GM18526 (cell line): ENCODE measurements around the gene HNRNPAB.

Experiments
- POLR2A ChIP-seq: IDR thresholded peaks from 3 replicates; pipeline ENCODE4 v1.6.1; 2011; ENCODE audit not compliant: insufficient read length; ENCODE audit errors: extremely low read depth

Gene HNRNPAB

GRCh38 chr5:178206166-178207101 is 2.1 kb downstream of the HNRNPAB start:
- TF ChIP-seq POLR2A = no peak

DNA sequence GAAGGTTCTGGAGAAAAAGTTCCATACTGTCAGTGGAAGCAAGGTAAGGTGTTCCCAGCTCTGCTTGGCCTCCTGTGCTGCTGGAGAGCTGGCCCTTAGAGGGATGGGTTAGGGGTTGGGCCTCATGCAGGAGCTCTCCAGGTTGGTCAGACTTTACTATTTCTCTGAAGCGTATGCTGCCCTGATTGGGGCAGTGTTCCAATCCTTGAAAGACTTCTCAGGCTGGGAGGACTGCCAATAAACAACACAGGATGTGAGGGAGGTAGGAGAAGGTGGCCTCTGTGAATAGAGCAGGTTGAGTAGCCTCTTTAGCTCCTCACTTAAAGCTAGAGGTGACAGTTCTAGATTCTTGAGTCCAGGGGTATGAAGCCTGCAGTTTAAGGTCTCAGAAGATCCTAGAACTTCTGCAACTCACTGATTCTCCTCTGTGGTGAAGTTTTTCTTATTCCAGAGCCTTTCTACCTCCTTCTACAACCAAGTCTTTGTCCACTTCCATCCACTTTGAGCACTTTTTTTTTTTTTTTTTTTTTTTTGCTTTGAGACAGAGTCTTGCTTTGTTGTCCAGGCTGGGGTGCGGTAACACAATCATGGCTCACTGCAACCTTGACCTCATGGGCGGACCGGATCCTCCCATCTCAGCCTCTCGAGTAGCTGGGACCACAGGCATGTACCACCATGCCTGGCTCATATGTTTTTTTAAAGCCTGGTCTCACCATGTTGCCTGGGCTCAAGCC is 3.0 kb downstream of the HNRNPAB start:
- no peak for TF ChIP-seq POLR2A

GRCh38 chr5:178207917-178208280 is 3.6 kb downstream of the HNRNPAB start:
- TF ChIP-seq POLR2A = no peak

DNA sequence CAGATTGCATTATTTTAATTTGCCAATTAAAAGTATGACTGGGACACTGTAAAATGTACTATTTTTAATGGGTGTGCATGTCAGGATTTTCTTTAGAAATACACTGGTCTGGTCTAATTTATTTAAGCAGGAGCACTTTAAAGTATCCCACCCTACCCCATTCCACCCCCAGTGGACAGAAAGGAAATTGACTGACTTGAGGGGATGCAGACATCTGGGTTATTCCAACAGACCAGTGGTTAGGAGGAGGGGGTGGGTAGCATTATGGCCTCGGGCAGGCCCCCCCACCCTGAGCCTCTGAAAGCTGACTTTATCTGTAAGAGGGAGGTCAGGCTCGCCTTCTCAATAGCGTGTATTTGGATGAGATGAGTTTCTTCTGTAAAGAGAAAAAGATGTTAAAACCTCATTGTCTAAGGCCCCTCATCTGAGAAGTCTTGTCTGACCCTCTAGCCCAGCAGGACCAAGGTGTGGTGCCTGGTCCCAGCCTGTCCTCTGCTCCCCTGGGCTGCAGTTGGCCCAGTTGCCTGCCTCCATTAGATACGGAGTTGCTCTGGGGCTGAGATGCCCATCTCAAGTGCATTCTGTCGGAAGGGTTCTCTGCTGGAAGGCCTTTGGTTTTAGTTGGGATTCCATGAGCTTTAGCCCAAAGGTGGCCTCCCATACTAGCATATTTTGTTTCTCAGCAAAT is 4.4 kb downstream of the HNRNPAB start:
- TF ChIP-seq POLR2A = no peak

- no peak for TF ChIP-seq POLR2A
Observed at GRCh38 chr5:178209334-178210072, 5.2 kb downstream of the HNRNPAB start.

DNA sequence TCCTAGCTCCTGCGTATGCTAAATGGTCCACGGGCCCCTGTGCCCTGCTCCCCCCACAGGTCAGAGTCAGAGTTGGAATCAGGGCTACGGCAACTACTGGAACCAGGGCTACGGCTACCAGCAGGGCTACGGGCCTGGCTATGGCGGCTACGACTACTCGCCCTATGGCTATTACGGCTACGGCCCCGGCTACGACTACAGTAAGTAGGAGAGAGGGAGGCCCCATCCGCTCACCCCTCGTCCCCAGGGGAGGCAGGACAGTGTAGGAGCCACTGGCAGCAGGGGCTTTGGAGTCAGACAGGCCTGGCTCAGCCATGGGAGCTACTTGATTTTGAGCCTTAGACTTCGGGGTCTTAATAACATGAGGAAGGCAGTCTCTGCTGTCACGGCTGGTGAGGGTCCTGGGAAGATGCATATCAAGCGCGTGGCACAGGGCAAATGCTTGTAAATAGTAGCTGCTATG is 5.8 kb downstream of the HNRNPAB start:
- TF ChIP-seq POLR2A = no peak

DNA sequence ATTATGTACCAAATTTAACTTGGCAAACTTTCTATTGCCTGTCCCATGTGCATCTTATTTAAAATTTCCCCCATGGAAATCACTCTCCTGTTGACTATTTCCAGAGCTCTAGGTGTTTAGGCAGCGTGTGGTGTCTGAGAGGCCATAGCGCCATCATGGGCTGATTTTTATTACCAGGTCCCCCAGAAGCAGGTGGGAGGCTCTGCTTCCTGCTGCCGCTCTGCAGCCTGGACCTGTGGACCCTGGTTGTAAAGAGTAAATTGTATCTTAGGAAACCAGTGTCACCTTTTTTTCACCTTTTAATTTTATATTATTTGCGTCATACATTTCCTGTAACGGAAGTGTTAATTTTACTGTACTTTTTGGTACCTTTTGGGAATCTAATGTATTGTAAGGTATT is 6.4 kb downstream of the HNRNPAB start:
- no peak for TF ChIP-seq POLR2A

GRCh38 chr5:178211095-178212048 is 7.0 kb downstream of the HNRNPAB start:
- TF ChIP-seq POLR2A = no peak

DNA sequence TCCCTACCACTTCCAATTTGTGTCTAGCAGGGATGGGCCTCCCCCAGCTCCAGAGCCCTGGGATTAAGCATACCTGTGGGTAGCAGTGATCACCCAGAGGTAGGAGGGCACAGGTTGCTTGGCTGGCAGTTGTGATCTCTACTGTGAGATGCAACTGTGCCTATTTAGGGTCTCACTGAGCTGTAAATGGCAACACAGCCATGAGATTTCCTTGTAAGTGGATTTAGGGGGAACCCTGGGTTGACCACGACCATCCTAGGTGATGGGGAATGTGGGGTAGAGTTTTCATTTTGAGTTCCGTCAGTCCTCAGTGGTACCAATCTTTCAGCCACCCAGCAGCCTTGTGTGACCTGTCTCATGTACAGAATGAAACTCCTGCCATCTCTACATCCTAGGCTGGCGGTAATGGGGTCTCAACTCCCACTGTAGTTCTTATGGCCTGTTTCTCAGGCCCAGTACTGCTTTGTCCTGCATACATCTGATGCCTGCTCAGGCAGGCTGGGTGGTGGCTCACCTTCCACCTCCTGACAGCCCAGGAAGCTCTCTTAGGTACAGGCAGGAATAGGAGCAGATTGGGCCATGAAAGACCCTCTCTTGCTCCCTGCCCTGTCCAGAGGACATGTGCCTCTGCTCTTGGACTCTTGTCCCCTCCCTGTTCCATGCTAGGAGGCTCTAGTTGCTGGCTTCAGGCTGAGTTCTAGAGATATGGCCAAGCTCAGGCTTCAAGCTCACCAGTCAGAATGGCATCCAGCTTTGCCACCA is 8.1 kb downstream of the HNRNPAB start:
- TF ChIP-seq POLR2A = peak; percentile 29

DNA sequence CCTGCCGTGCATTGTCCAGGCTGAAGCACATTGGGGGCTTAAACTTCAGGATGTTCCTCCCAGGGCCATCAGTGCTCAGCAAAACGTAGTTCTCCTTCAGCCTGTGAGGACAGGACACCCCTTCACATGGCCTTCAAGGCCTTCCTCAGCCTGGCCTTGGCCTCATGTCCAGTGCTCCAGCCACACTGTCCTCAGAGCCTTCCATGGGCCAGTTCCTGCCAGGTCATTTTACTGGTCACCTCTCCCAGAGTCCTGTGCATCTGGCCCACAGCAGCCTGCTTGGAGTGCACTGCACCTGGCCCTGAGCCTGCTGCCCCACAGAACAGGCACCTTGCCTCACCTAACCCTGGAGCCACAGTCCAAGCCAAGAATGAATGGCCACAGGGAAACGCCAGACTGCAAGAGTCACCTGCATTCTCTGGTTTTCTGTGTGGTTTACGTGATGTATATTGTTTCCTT is 8.7 kb downstream of the HNRNPAB start:
- TF ChIP-seq POLR2A = peak; percentile 13

GRCh38 chr5:178213748-178214151 is 9.4 kb downstream of the HNRNPAB start:
- TF ChIP-seq POLR2A = no peak

GRCh38 chr5:178214160-178214803 is 9.9 kb downstream of the HNRNPAB start:
- TF ChIP-seq POLR2A = no peak
